GM19395 (cell line): ENCODE measurements around the gene CD79A.
"Not testable (repeated sequence)": the region's sequence is repeated elsewhere in the genome, so short reads cannot be mapped to it uniquely, and the experiment has no call there.

Source experiments
- ATAC-seq: cut with Tn5 transposase; IDR thresholded peaks from one replicate; pipeline ENCODE4 v1.9.1; 2021; ENCODE audit warnings: mild to moderate bottlenecking, moderate library complexity; ENCODE audit not compliant: unreplicated experiment

CD79A gene

GRCh38 chr19:41904118-41904870 is 27.2 kb downstream of the CD79A start:
- no peak for ATAC-seq

- ATAC-seq, result no peak
Observed at GRCh38 chr19:41905273-41906002, 28.4 kb downstream of the CD79A start.

GRCh38 chr19:41906271-41906670 is 29.2 kb downstream of the CD79A start:
- ATAC-seq, result no peak

GRCh38 chr19:41906916-41907680 is 30.0 kb downstream of the CD79A start:
- no peak for ATAC-seq

- ATAC-seq, result no peak
Observed at GRCh38 chr19:41907994-41908615, 31.0 kb downstream of the CD79A start.

GRCh38 chr19:41908724-41909464 is 31.8 kb downstream of the CD79A start:
- ATAC-seq, result no peak

GRCh38 chr19:41909706-41910105 is 32.6 kb downstream of the CD79A start:
- ATAC-seq, result no peak

- no peak for ATAC-seq
Observed at GRCh38 chr19:41910240-41910991, 33.3 kb downstream of the CD79A start.

GRCh38 chr19:41910992-41911888 is 34.2 kb downstream of the CD79A start:
- ATAC-seq, result no peak

GRCh38 chr19:41911889-41912731 is 35.0 kb downstream of the CD79A start:
- ATAC-seq, result no peak

- ATAC-seq, result no peak
Observed at GRCh38 chr19:41912899-41913537, 35.9 kb downstream of the CD79A start.

- no peak for ATAC-seq
Observed at GRCh38 chr19:41913538-41914423, 36.7 kb downstream of the CD79A start.

- ATAC-seq, result not testable (repeated sequence)
Observed at GRCh38 chr19:41914424-41914834, 37.4 kb downstream of the CD79A start.

- no peak for ATAC-seq
Observed at GRCh38 chr19:41915021-41915775, 38.1 kb downstream of the CD79A start.

GRCh38 chr19:41915776-41916414 is 38.8 kb downstream of the CD79A start:
- ATAC-seq, result no peak
